IPS-18a (cell line): ENCODE measurements around the gene LAMP1.

Source experiments
- H3K27ac ChIP-seq: one replicate; pipeline ENCODE4 v1.5.1; 2013; ENCODE audit warnings: low read length
- H3K27me3 ChIP-seq: one replicate; pipeline ENCODE4 v1.6.1; 2013; ENCODE audit warnings: mild to moderate bottlenecking, low read length; ENCODE audit not compliant: control insufficient read depth, insufficient read depth
- H3K36me3 ChIP-seq: one replicate; pipeline ENCODE4 v1.6.1; 2013; ENCODE audit warnings: low read depth, low read length; ENCODE audit not compliant: control insufficient read depth
- H3K4me1 ChIP-seq: one replicate; pipeline ENCODE4 v1.6.1; 2013; ENCODE audit warnings: low read depth, low read length; ENCODE audit not compliant: control insufficient read depth
- H3K4me3 ChIP-seq: one replicate; pipeline ENCODE4 v1.5.1; 2013; ENCODE audit warnings: low read length
- H3K9ac ChIP-seq: one replicate; pipeline ENCODE4 v1.6.1; 2013; ENCODE audit warnings: mild to moderate bottlenecking, low read length, moderate library complexity
- H3K9me3 ChIP-seq: one replicate; pipeline ENCODE4 v1.6.1; 2013; ENCODE audit warnings: low read depth, low read length; ENCODE audit not compliant: control insufficient read depth

LAMP1 gene

DNA sequence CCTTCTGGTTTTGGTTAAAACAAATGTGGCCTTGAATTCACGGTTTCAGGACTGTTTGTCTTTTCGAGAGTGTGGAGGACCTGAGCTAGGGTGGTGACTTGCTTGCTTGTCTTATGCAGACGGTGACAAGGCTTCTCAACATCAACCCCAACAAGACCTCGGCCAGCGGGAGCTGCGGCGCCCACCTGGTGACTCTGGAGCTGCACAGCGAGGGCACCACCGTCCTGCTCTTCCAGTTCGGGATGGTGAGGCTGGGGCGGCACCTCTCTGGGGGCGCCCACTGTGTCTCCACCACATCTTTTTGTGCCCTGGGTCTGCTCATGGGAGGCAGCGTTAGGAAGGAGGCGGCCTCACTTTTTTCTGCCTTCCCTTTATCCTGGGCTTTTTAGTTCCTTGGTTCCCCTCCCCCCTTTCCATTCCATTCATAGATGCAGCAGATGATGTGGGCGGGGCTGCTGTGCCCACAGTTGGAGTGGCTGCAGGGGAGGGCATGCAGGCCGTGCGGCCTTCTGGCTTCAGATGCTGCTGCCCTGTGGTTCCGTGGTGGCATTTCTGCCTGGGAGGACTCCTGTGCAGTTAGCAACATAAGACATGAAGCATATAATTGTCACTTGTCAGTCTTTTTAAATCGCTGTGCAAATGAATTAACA is 23.3 kb downstream of the LAMP1 start:
- Histone ChIP-seq H3K4me1 (no peaks in the 10 kb centered on the region), H3K9me3 (no peaks in the 10 kb centered on the region), H3K36me3 (peaks cover 55% of the 10 kb centered on the region), H3K4me3 (no peak overlapping the region), H3K27ac (no peak overlapping the region), H3K27me3 (no peaks in the 10 kb centered on the region), H3K9ac (no peak overlapping the region)

GRCh38 chr13:113321546-113321945 is 24.5 kb downstream of the LAMP1 start:
- Histone ChIP-seq H3K27me3 (no peaks in the 10 kb centered on the region), H3K36me3 (peaks cover 55% of the 10 kb centered on the region), H3K27ac (no peak overlapping the region), H3K9me3 (no peaks in the 10 kb centered on the region), H3K4me1 (no peaks in the 10 kb centered on the region), H3K9ac (no peak overlapping the region), H3K4me3 (no peak overlapping the region)

- no peak overlapping the region for H3K9ac ChIP-seq
- peaks cover 51% of the 10 kb centered on the region for H3K36me3 ChIP-seq
- no peak overlapping the region for H3K4me3 ChIP-seq
- no peak overlapping the region for H3K27ac ChIP-seq
- no peaks in the 10 kb centered on the region for H3K27me3 ChIP-seq
- H3K4me1 ChIP-seq = no peaks in the 10 kb centered on the region
- no peaks in the 10 kb centered on the region for H3K9me3 ChIP-seq
Observed at GRCh38 chr13:113322043-113322461, 25.0 kb downstream of the LAMP1 start.

DNA sequence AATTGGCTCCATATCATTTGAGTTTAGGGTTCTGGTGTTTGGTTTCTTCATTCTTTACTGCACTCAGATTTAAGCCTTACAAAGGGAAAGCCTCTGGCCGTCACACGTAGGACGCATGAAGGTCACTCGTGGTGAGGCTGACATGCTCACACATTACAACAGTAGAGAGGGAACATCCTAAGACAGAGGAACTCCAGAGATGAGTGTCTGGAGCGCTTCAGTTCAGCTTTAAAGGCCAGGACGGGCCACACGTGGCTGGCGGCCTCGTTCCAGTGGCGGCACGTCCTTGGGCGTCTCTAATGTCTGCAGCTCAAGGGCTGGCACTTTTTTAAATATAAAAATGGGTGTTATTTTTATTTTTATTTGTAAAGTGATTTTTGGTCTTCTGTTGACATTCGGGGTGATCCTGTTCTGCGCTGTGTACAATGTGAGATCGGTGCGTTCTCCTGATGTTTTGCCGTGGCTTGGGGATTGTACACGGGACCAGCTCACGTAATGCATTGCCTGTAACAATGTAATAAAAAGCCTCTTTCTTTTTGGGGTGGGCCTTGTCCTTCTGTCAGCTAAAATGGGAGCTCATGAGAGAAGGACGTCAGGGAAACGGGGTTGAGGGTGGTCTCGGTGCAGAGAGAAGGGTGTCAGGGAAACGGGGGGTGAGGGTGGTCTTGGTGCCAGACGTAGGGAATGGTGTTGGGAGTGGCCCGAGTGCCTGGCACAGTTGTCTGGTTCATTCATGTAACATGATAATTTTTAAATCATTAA is 26.0 kb downstream of the LAMP1 start:
- Histone ChIP-seq H3K4me3 (no peak overlapping the region), H3K9ac (no peak overlapping the region), H3K9me3 (no peaks in the 10 kb centered on the region), H3K4me1 (no peaks in the 10 kb centered on the region), H3K27ac (no peak overlapping the region), H3K27me3 (no peaks in the 10 kb centered on the region), H3K36me3 (peaks cover 45% of the 10 kb centered on the region)

DNA sequence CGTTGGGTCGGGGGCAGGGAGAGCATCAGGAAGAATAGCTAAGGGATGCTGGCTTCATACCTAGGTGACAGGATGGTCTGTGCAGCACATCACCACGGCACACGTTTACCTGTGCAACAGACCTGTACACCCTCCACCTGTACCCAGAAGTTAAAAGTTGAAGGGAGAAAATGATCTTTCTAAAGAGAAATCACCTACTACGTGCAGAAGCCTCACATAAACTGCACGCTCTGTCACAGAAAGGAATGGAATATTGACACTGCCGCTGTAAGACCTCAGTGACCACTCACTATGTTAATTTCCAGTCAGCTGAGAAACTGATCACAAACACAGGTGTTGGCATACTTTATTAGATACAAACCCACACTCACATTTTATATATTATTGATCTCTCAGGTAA is 26.8 kb downstream of the LAMP1 start:
- Histone ChIP-seq H3K4me3 (no peak overlapping the region), H3K36me3 (peaks cover 42% of the 10 kb centered on the region), H3K27me3 (no peaks in the 10 kb centered on the region), H3K9me3 (no peaks in the 10 kb centered on the region), H3K27ac (no peak overlapping the region), H3K4me1 (no peaks in the 10 kb centered on the region), H3K9ac (no peak overlapping the region)

GRCh38 chr13:113324398-113324797 is 27.4 kb downstream of the LAMP1 start:
- Histone ChIP-seq H3K27ac (no peak overlapping the region), H3K36me3 (peaks cover 42% of the 10 kb centered on the region), H3K27me3 (no peaks in the 10 kb centered on the region), H3K4me3 (no peak overlapping the region), H3K4me1 (no peaks in the 10 kb centered on the region), H3K9ac (no peak overlapping the region), H3K9me3 (no peaks in the 10 kb centered on the region)

- H3K36me3 ChIP-seq = peaks cover 29% of the 10 kb centered on the region
- H3K27me3 ChIP-seq = no peaks in the 10 kb centered on the region
- H3K4me1 ChIP-seq = no peaks in the 10 kb centered on the region
- no peaks in the 10 kb centered on the region for H3K9me3 ChIP-seq
- H3K9ac ChIP-seq = no peak overlapping the region
- H3K4me3 ChIP-seq = no peak overlapping the region
- no peak overlapping the region for H3K27ac ChIP-seq
Observed at GRCh38 chr13:113325779-113326178, 28.7 kb downstream of the LAMP1 start.

- Histone ChIP-seq H3K9ac (no peak overlapping the region), H3K4me1 (no peaks in the 10 kb centered on the region), H3K27ac (no peak overlapping the region), H3K4me3 (no peak overlapping the region), H3K9me3 (no peaks in the 10 kb centered on the region), H3K36me3 (peaks cover 13% of the 10 kb centered on the region), H3K27me3 (no peaks in the 10 kb centered on the region)
Observed at GRCh38 chr13:113327391-113327765, 30.3 kb downstream of the LAMP1 start.

GRCh38 chr13:113327766-113328471 is 30.9 kb downstream of the LAMP1 start:
- no peak overlapping the region for H3K4me3 ChIP-seq
- H3K36me3 ChIP-seq = peaks cover 13% of the 10 kb centered on the region
- no peaks in the 10 kb centered on the region for H3K9me3 ChIP-seq
- no peaks in the 10 kb centered on the region for H3K4me1 ChIP-seq
- H3K9ac ChIP-seq = no peak overlapping the region
- H3K27ac ChIP-seq = no peak overlapping the region
- H3K27me3 ChIP-seq = no peaks in the 10 kb centered on the region

GRCh38 chr13:113328851-113329250 is 31.8 kb downstream of the LAMP1 start:
- no peak overlapping the region for H3K4me3 ChIP-seq

GRCh38 chr13:113329656-113330312 is 32.7 kb downstream of the LAMP1 start:
- Histone ChIP-seq H3K36me3 (peaks cover 3% of the 10 kb centered on the region), H3K9me3 (no peaks in the 10 kb centered on the region), H3K4me3 (no peak overlapping the region), H3K27me3 (no peaks in the 10 kb centered on the region), H3K9ac (no peak overlapping the region), H3K4me1 (no peaks in the 10 kb centered on the region), H3K27ac (no peak overlapping the region)

More at GRCh38 chr13:113328851-113329250, 31.8 kb downstream of the LAMP1 start:
- H3K4me1 ChIP-seq = no peaks in the 10 kb centered on the region
- no peak overlapping the region for H3K27ac ChIP-seq
- H3K9ac ChIP-seq = no peak overlapping the region
- H3K9me3 ChIP-seq = no peaks in the 10 kb centered on the region
- peaks cover 6% of the 10 kb centered on the region for H3K36me3 ChIP-seq
- H3K27me3 ChIP-seq = no peaks in the 10 kb centered on the region
